ENCODE measurements around the gene IRF8. TPM values are rescaled to one million over a fixed set of nuclear protein-coding genes. Genes with fewer than 3 reads are reported as not detected.

Gene IRF8, protein sequence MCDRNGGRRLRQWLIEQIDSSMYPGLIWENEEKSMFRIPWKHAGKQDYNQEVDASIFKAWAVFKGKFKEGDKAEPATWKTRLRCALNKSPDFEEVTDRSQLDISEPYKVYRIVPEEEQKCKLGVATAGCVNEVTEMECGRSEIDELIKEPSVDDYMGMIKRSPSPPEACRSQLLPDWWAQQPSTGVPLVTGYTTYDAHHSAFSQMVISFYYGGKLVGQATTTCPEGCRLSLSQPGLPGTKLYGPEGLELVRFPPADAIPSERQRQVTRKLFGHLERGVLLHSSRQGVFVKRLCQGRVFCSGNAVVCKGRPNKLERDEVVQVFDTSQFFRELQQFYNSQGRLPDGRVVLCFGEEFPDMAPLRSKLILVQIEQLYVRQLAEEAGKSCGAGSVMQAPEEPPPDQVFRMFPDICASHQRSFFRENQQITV
- 0.07 TPM for polyA plus RNA-seq (2013, experiment 1 of 2)
- polyA plus RNA-seq (2013, experiment 2 of 2) = 0.07 TPM

DNA sequence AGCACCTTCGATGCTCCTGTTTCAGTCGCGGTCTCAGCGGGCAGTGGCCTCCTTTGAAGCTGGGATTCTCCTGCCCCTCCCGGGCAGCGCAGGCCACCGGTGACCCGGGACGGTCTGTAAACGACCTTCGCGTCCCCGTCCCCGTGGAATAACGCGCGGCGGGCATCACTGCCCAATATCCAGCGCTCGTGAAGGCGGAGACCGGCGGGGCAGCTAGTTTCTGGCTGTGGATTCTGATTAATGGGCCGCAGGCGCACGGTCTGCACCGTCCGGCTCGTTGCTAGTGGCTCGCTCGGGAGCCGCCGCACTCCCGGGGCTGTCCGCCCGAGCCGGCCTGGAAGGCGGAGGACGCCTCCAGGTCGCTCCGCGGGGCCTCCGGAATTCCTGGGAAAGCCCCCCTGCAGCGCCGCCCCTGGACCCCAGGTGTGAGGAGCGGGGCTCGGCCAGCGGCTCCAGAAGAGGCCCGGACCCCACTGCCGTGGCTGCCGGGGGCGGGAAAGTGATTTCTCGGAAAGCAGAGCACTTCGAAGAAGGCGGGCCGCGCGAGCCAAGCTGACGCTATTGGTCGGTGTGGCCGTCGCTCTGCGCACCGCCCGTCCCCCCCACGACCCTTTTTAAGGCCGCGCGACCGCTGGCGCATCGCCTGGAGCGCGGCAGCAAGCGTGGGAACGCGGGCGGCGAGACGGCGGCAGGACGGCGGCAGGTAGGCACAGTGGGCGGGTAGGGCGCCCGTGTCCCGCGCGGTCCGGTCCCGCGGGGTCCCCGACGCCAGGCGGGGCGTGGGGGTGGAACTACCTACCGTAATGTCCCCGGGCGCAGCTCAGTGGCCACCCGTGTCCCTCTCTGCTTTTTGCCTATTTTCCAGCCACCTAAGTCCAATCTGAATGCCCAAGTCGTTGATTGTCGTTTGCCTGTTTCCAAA, at the start of gene IRF8:
Gene IRF8 (plus strand): TSS at position 642 of the 922 bp plus-strand sequence. CDS start 3,854 bp downstream, outside the sequence.
- Histone ChIP-seq H3K56ac (ENCODE audit: low read length) (peak within 1 kb of the TSS; percentile 73), H4K5ac (ENCODE audit: low read length) (no peak within 1 kb of the TSS), H2AK5ac (ENCODE audit: low read length) (no peak within 1 kb of the TSS), H3K23ac (ENCODE audit: low read length) (no peak within 1 kb of the TSS), H3K4ac (ENCODE audit: low read depth, low read length) (no peak within 1 kb of the TSS), H3K4me3 (ENCODE audit: low read length) (peak within 1 kb of the TSS; percentile 22), H3K79me1 (ENCODE audit: low read length) (no peaks in the 10 kb centered on the region), H3K18ac (ENCODE audit: low read length) (peak within 1 kb of the TSS; percentile 9), H3K9ac (ENCODE audit: low read length) (peak within 1 kb of the TSS; percentile 49), H3K4me2 (ENCODE audit: low read length) (peak within 1 kb of the TSS; percentile 66), H2BK15ac (replicated peaks; ENCODE audit: low read depth) (no peak within 1 kb of the TSS), H3K27me3 (ENCODE audit: insufficient read depth, low read length, poor library complexity) (peaks cover 12% of the 10 kb centered on the region), H3K27ac (ENCODE audit: low read depth, low read length) (no peak within 1 kb of the TSS), H3K4me1 (ENCODE audit: control insufficient read depth, low read depth, low read length) (no peaks in the 10 kb centered on the region), H2BK5ac (ENCODE audit: low read length) (no peak within 1 kb of the TSS), H2BK120ac (ENCODE audit: low read depth, low read length) (no peak within 1 kb of the TSS), H4K8ac (ENCODE audit: low read depth, low read length) (no peak within 1 kb of the TSS), H3K36me3 (ENCODE audit: control insufficient read depth, insufficient read depth, low read length) (no peaks in the 10 kb centered on the region), H3K79me2 (ENCODE audit: control insufficient read depth, insufficient read depth, low read length) (no peaks in the 10 kb centered on the region)
- peak; percentile 70 for DNase-seq
- WGBS (ENCODE audit: extremely low coverage, insufficient coverage, low lambda C conversion rate) = no CpG with 5 or more reads among the region's 102 CpGs

DNA sequence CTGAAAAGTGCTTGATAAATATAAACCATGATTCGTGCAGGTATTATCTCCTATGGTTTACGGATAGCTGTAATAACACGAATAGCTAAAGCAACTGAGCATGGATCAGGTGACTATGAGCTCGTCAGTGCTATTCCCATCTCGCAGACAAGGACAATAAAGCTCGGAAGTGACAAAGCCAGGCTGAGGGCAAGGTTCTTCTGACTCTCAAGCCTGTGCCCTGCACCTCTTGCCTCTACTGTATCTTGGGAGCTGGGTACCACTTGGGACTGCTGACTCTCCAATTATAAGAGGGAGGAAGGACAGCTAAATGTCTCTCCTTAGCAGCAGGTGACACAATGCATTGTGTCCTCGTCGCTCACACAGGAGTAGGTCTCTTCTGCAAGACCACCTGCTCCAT, 49.6 kb upstream of the IRF8 start:
- Histone ChIP-seq H3K4ac (ENCODE audit: low read depth, low read length) (no peak overlapping the region), H3K79me2 (ENCODE audit: control insufficient read depth, insufficient read depth, low read length) (no peaks in the 10 kb centered on the region)

DNA sequence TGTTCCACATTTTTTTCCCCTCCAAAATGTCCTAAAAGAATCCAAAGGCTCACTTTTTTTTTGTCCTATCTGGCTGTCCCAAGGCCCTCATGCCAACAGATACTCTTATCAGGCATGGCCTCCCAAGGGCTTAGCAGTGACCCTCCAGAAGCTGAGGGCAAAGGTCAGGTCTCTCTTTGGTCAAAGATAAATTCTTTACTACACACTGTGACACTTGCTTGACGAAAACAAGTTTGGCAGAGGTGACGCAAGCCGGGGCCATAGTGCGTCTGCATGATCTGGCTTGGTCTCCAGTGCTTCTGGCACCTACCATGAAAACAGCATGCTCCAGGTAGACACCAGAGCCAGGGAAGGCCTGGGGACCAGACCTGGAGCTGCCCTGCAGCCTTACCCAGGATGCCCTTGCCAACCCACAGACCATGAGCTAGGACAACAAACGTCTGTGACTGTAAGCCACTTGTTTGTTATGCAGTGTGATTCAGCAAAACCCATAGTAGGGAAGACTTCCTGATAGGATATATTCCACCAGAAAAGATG, 48.5 kb upstream of the IRF8 start:
- H3K4me2 ChIP-seq (ENCODE audit: low read length) = no peak overlapping the region
- H3K27ac ChIP-seq (ENCODE audit: low read depth, low read length) = no peak overlapping the region
- H2BK15ac ChIP-seq (replicated peaks; ENCODE audit: low read depth) = no peak overlapping the region
- no peak overlapping the region for H3K4ac ChIP-seq (ENCODE audit: low read depth, low read length)
- DNase-seq = no peak
- H4K5ac ChIP-seq (ENCODE audit: low read length) = no peak overlapping the region
- H3K79me1 ChIP-seq (ENCODE audit: low read length) = no peaks in the 10 kb centered on the region
- H3K27me3 ChIP-seq (ENCODE audit: insufficient read depth, low read length, poor library complexity) = no peaks in the 10 kb centered on the region
- H3K4me3 ChIP-seq (ENCODE audit: low read length) = no peak overlapping the region
- H2BK5ac ChIP-seq (ENCODE audit: low read length) = no peak overlapping the region
- H2BK120ac ChIP-seq (ENCODE audit: low read depth, low read length) = no peak overlapping the region
- WGBS (ENCODE audit: extremely low coverage, insufficient coverage, low lambda C conversion rate) = no CpG with 5 or more reads among the region's 5 CpGs
- no peaks in the 10 kb centered on the region for H3K4me1 ChIP-seq (ENCODE audit: control insufficient read depth, low read depth, low read length)
- H4K8ac ChIP-seq (ENCODE audit: low read depth, low read length) = no peak overlapping the region
- H2AK5ac ChIP-seq (ENCODE audit: low read length) = no peak overlapping the region
- no peaks in the 10 kb centered on the region for H3K79me2 ChIP-seq (ENCODE audit: control insufficient read depth, insufficient read depth, low read length)
- no peak overlapping the region for H3K56ac ChIP-seq (ENCODE audit: low read length)
- no peak overlapping the region for H3K23ac ChIP-seq (ENCODE audit: low read length)
- H3K36me3 ChIP-seq (ENCODE audit: control insufficient read depth, insufficient read depth, low read length) = no peaks in the 10 kb centered on the region
- H3K9ac ChIP-seq (ENCODE audit: low read length) = no peak overlapping the region
- no peak overlapping the region for H3K18ac ChIP-seq (ENCODE audit: low read length)

More for the DNA sequence above, 49.6 kb upstream of the IRF8 start:
- no CpG with 5 or more reads among the region's 8 CpGs for WGBS (ENCODE audit: extremely low coverage, insufficient coverage, low lambda C conversion rate)
- H4K8ac ChIP-seq (ENCODE audit: low read depth, low read length) = no peak overlapping the region
- H3K23ac ChIP-seq (ENCODE audit: low read length) = no peak overlapping the region
- no peaks in the 10 kb centered on the region for H3K4me1 ChIP-seq (ENCODE audit: control insufficient read depth, low read depth, low read length)
- H3K56ac ChIP-seq (ENCODE audit: low read length) = no peak overlapping the region
- H4K5ac ChIP-seq (ENCODE audit: low read length) = no peak overlapping the region
- no peak overlapping the region for H2BK15ac ChIP-seq (replicated peaks; ENCODE audit: low read depth)
- H3K79me1 ChIP-seq (ENCODE audit: low read length) = no peaks in the 10 kb centered on the region
- H3K18ac ChIP-seq (ENCODE audit: low read length) = no peak overlapping the region
- no peak overlapping the region for H3K4me2 ChIP-seq (ENCODE audit: low read length)
- no peak overlapping the region for H3K4me3 ChIP-seq (ENCODE audit: low read length)
- H3K9ac ChIP-seq (ENCODE audit: low read length) = no peak overlapping the region
- no peaks in the 10 kb centered on the region for H3K36me3 ChIP-seq (ENCODE audit: control insufficient read depth, insufficient read depth, low read length)
- no peak overlapping the region for H2BK5ac ChIP-seq (ENCODE audit: low read length)
- no peak overlapping the region for H2AK5ac ChIP-seq (ENCODE audit: low read length)
- no peak for DNase-seq
- H2BK120ac ChIP-seq (ENCODE audit: low read depth, low read length) = no peak overlapping the region
- no peak overlapping the region for H3K27ac ChIP-seq (ENCODE audit: low read depth, low read length)
- H3K27me3 ChIP-seq (ENCODE audit: insufficient read depth, low read length, poor library complexity) = no peaks in the 10 kb centered on the region

DNA sequence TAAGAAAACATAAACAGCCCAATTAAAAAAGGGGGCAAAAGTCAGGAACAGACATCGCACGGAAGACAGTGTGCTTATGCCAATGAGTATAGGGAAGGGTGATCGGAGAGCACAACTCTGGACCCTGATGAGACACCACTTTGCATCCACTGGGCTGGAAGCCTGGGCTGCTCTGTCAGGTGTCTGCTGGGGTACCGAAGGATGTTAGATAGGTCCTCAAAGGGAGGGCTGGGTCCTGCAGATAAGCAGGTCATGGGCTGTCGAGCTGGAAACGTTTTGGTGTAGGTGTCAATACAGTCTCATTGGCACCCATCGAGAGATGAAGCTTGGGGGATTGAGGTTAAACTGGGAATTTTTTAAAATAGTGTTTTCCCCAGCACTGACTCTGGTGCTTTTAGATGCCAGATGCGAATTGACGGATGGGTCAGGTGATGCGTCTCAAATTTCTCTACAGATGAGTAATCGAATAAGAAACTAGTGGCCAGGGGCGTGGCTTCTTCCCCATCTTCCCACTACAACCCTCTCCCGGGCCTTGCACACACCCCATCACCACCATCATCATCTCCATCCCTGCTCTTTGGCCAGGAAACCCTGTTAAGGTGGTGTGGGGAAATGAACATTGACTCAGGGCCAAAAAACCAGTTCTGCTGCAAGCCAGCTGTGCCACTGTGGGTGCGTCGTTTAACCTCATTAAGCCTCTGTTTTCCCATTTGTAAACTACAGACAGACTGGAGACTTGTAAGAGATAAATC, 47.8 kb upstream of the IRF8 start:
- Histone ChIP-seq H2BK15ac (replicated peaks; ENCODE audit: low read depth) (no peak overlapping the region), H2BK5ac (ENCODE audit: low read length) (no peak overlapping the region), H3K4me3 (ENCODE audit: low read length) (no peak overlapping the region), H3K27me3 (ENCODE audit: insufficient read depth, low read length, poor library complexity) (no peaks in the 10 kb centered on the region), H3K27ac (ENCODE audit: low read depth, low read length) (no peak overlapping the region), H3K79me1 (ENCODE audit: low read length) (no peaks in the 10 kb centered on the region), H3K23ac (ENCODE audit: low read length) (no peak overlapping the region), H3K9ac (ENCODE audit: low read length) (no peak overlapping the region), H2BK120ac (ENCODE audit: low read depth, low read length) (no peak overlapping the region), H3K4me1 (ENCODE audit: control insufficient read depth, low read depth, low read length) (no peaks in the 10 kb centered on the region), H3K36me3 (ENCODE audit: control insufficient read depth, insufficient read depth, low read length) (no peaks in the 10 kb centered on the region), H3K4ac (ENCODE audit: low read depth, low read length) (no peak overlapping the region), H3K18ac (ENCODE audit: low read length) (no peak overlapping the region), H2AK5ac (ENCODE audit: low read length) (no peak overlapping the region), H3K4me2 (ENCODE audit: low read length) (no peak overlapping the region), H3K79me2 (ENCODE audit: control insufficient read depth, insufficient read depth, low read length) (no peaks in the 10 kb centered on the region), H4K5ac (ENCODE audit: low read length) (no peak overlapping the region), H4K8ac (ENCODE audit: low read depth, low read length) (no peak overlapping the region), H3K56ac (ENCODE audit: low read length) (no peak overlapping the region)
- no peak for DNase-seq
- no CpG with 5 or more reads among the region's 15 CpGs for WGBS (ENCODE audit: extremely low coverage, insufficient coverage, low lambda C conversion rate)

Data from mesendoderm (in vitro differentiated cells).